CD14-positive monocyte (primary cell): ENCODE data around the gene OR6X1. TPM values are rescaled to one million over a fixed set of nuclear protein-coding genes. Genes with fewer than 3 reads are reported as not detected.

ENCODE experiments used
- DNase-seq, 3 donors: peaks; one replicate each; pipeline ENCODE4 v3.0.0-alpha.2; 2011 to 2022
- H2AFZ ChIP-seq: 2 replicates; pipeline ENCODE4 v1.6.0; 2012; ENCODE audit warnings: mild to moderate bottlenecking, low read depth, low read length, inconsistent platforms; ENCODE audit not compliant: insufficient read depth, poor library complexity, severe bottlenecking
- H3K27ac ChIP-seq, 2 donors: 1 replicate in 1 of 2; 2 replicates in 1 of 2; pipeline ENCODE4 v1.5.1; 2012 to 2013; ENCODE audit warnings: low read length in 2 of 2, control low read depth in 1 of 2, inconsistent platforms in 1 of 2, low read depth in 1 of 2, mild to moderate bottlenecking in 1 of 2
- H3K27me3 ChIP-seq, 2 donors: one replicate each; pipeline versions ENCODE4 v1.6.0 to v1.6.1; 2011 to 2013; ENCODE audit warnings: low read length in 2 of 2; ENCODE audit not compliant: control insufficient read depth in 2 of 2, insufficient read depth in 2 of 2
- H3K36me3 ChIP-seq, 2 donors: replicated peaks in 1 of 2; 1 replicate in 1 of 2; 2 replicates in 1 of 2; pipeline versions ENCODE4 v1.5.1 to v1.6.1; 2012 to 2013; ENCODE audit warnings: low read length in 2 of 2, control low read depth in 1 of 2, inconsistent platforms in 1 of 2, mild to moderate bottlenecking in 1 of 2; ENCODE audit not compliant: insufficient read depth in 2 of 2, control insufficient read depth in 1 of 2
- H3K4me1 ChIP-seq, 2 donors: 1 replicate in 1 of 2; 2 replicates in 1 of 2; pipeline versions ENCODE4 v1.5.1 to v1.6.1; 2012 to 2013; ENCODE audit warnings: low read length in 2 of 2, control low read depth in 1 of 2, inconsistent platforms in 1 of 2, mild to moderate bottlenecking in 1 of 2, moderate library complexity in 1 of 2; ENCODE audit not compliant: insufficient read depth in 2 of 2, control insufficient read depth in 1 of 2
- H3K4me2 ChIP-seq: replicated peaks from 2 replicates; pipeline ENCODE3; 2012; ENCODE audit warnings: low read length, moderate library complexity, mild to moderate bottlenecking; ENCODE audit not compliant: poor library complexity, severe bottlenecking; ENCODE audit errors: extremely low read depth
- H3K4me3 ChIP-seq, 3 experiments: fragments of 200-600 bp in 1 of 3; sonication (generic) in 1 of 3; replicated peaks in 1 of 3; 1 replicate in 2 of 3; 2 replicates in 1 of 3; pipeline ENCODE4 v1.5.1; 2011 to 2013; ENCODE audit warnings: low read length in 3 of 3, mild to moderate bottlenecking in 3 of 3, control low read depth in 2 of 3, low read depth in 2 of 3, inconsistent platforms in 1 of 3, moderate library complexity in 1 of 3
- H3K79me2 ChIP-seq: 2 replicates; pipeline ENCODE4 v1.6.0; 2012; ENCODE audit warnings: mild to moderate bottlenecking, control low read depth, inconsistent platforms, low read length, moderate library complexity; ENCODE audit not compliant: insufficient read depth
- H3K9ac ChIP-seq: 2 replicates; pipeline ENCODE4 v1.6.0; 2017; ENCODE audit warnings: low read length, mild to moderate bottlenecking; ENCODE audit not compliant: insufficient read depth, poor library complexity, severe bottlenecking
- H3K9me3 ChIP-seq, 2 donors: replicated peaks in 1 of 2; 1 replicate in 1 of 2; 2 replicates in 1 of 2; pipeline versions ENCODE4 v1.5.1 to v1.6.1; 2012 to 2013; ENCODE audit warnings: low read length in 2 of 2, control low read depth in 1 of 2; ENCODE audit not compliant: control insufficient read depth in 1 of 2, insufficient read depth in 1 of 2
- H4K20me1 ChIP-seq: 2 replicates; pipeline ENCODE4 v1.6.0; 2012; ENCODE audit warnings: mild to moderate bottlenecking, low read length, control low read depth, moderate library complexity; ENCODE audit not compliant: insufficient read depth
- H3K27ac Mint-ChIP-seq, 7 donors: one replicate each; pipeline ENCODE4 v1.8.0; 2020; ENCODE audit warnings: mild to moderate bottlenecking in 7 of 7, mixed read lengths in 7 of 7, moderate library complexity in 6 of 7, inconsistent platforms in 2 of 7
- H3K27me3 Mint-ChIP-seq, 3 donors: one replicate each; pipeline ENCODE4 v1.8.0; 2021 to 2022; ENCODE audit warnings: low read depth in 3 of 3, mild to moderate bottlenecking in 3 of 3, mixed read lengths in 3 of 3, moderate library complexity in 3 of 3, inconsistent platforms in 1 of 3
- H3K36me3 Mint-ChIP-seq, 2 donors: one replicate each; pipeline ENCODE4 v1.8.0; 2020; ENCODE audit warnings: mixed read lengths in 2 of 2, inconsistent platforms in 1 of 2, mild to moderate bottlenecking in 1 of 2
- H3K4me1 Mint-ChIP-seq: one replicate; pipeline ENCODE4 v1.8.0; 2020; ENCODE audit warnings: mild to moderate bottlenecking, mixed read lengths
- H3K4me3 Mint-ChIP-seq, 2 donors: one replicate each; pipeline ENCODE4 v1.8.0; 2020; ENCODE audit warnings: mild to moderate bottlenecking in 2 of 2, mixed read lengths in 2 of 2, moderate library complexity in 1 of 2
- H3K9me3 Mint-ChIP-seq, 7 donors: one replicate each; pipeline ENCODE4 v1.8.0; 2020 to 2022; ENCODE audit warnings: mixed read lengths in 7 of 7, mild to moderate bottlenecking in 6 of 7, moderate library complexity in 6 of 7, inconsistent platforms in 2 of 7
- WGBS: methylation state at CpG from one replicate; pipeline ENCODE4 v1.1.5; 2013; ENCODE audit warnings: missing lambda C conversion rate; ENCODE audit not compliant: insufficient coverage; 5-methylcytosine and 5-hydroxymethylcytosine counted together
- intact Hi-C, 2 donors: fragments of 100-400 bp; cut with micrococcal nuclease; formaldehyde crosslinking; loops; one replicate each; pipeline versions ENCODE4 v1.15.0 to v1.15.1; 2023
- polyA plus RNA-seq, 3 donors: library from polyadenylated mRNA; depleted of rRNA in 1 of 3; unstranded in 2 of 3; stranded (reverse) in 1 of 3; fragments of 300-500 nt in 2 of 3; fragments of >200 nt in 1 of 3; fragmentation: Illumina TruSeq in 2 of 3; gene quantifications; 1 replicate in 2 of 3; 2 replicates in 1 of 3; pipeline ENCODE4 v1.2.3, GENCODE V29; 2012 to 2021
- TF ChIP-seq, protein P1 (sequence below): fragments of 200-600 bp; IDR thresholded peaks from one replicate; pipeline ENCODE4 v1.8.0; 2022; ENCODE audit warnings: antibody characterized with exemption, mild to moderate bottlenecking

The OR6X1 gene
- polyA plus RNA-seq, 3 donors = not detected

DNA sequence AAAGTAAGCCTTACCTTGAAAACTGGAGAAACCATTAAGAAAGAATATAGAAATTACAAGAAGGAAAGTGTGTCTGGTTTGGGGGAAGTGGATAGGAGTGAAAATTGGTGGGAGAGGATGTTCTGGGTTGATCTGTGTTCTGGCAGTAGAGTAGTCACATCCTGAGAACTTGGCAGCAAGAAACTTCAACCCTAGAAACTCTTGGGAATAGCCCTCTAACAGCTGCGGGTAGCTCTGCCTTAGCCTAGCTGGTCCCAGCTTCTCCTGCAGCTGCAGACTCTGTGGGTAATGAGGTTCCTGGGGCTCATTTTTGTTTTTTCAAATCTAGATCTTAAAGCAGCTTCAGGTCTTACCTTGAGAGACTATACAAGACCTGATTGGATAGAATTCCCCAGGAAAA, 24.2 kb upstream of the OR6X1 start:
- Histone ChIP-seq H3K9me3 (no peaks in the 10 kb centered on the region), H3K9ac (no peak overlapping the region), H3K4me1 (no peaks in the 10 kb centered on the region), H3K36me3 (no peaks in the 10 kb centered on the region), H3K27ac (no peak overlapping the region), H2AFZ (no peak overlapping the region), H3K4me2 (no peak overlapping the region), H4K20me1 (no peaks in the 10 kb centered on the region), H3K4me3 (no peak overlapping the region), H3K79me2 (no peaks in the 10 kb centered on the region), H3K27me3 (no peaks in the 10 kb centered on the region)
- no peak overlapping the region for H3K27ac Mint-ChIP-seq
- H3K27me3 Mint-ChIP-seq = peaks cover 0 to 6% (median 0%) of the 10 kb centered on the region in 3 donors
- H3K36me3 Mint-ChIP-seq = no peaks in the 10 kb centered on the region
- peaks cover 0 to 7% (median 0%) of the 10 kb centered on the region in 7 donors for H3K9me3 Mint-ChIP-seq
- no peak for DNase-seq
- H3K4me1 Mint-ChIP-seq = no peaks in the 10 kb centered on the region
- no peak overlapping the region for H3K4me3 Mint-ChIP-seq
- TF ChIP-seq, protein P1, sequence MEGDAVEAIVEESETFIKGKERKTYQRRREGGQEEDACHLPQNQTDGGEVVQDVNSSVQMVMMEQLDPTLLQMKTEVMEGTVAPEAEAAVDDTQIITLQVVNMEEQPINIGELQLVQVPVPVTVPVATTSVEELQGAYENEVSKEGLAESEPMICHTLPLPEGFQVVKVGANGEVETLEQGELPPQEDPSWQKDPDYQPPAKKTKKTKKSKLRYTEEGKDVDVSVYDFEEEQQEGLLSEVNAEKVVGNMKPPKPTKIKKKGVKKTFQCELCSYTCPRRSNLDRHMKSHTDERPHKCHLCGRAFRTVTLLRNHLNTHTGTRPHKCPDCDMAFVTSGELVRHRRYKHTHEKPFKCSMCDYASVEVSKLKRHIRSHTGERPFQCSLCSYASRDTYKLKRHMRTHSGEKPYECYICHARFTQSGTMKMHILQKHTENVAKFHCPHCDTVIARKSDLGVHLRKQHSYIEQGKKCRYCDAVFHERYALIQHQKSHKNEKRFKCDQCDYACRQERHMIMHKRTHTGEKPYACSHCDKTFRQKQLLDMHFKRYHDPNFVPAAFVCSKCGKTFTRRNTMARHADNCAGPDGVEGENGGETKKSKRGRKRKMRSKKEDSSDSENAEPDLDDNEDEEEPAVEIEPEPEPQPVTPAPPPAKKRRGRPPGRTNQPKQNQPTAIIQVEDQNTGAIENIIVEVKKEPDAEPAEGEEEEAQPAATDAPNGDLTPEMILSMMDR = no peak
- intact Hi-C loops = no loop called here
- WGBS = no CpG with 5 or more reads among the region's 1 CpG

DNA sequence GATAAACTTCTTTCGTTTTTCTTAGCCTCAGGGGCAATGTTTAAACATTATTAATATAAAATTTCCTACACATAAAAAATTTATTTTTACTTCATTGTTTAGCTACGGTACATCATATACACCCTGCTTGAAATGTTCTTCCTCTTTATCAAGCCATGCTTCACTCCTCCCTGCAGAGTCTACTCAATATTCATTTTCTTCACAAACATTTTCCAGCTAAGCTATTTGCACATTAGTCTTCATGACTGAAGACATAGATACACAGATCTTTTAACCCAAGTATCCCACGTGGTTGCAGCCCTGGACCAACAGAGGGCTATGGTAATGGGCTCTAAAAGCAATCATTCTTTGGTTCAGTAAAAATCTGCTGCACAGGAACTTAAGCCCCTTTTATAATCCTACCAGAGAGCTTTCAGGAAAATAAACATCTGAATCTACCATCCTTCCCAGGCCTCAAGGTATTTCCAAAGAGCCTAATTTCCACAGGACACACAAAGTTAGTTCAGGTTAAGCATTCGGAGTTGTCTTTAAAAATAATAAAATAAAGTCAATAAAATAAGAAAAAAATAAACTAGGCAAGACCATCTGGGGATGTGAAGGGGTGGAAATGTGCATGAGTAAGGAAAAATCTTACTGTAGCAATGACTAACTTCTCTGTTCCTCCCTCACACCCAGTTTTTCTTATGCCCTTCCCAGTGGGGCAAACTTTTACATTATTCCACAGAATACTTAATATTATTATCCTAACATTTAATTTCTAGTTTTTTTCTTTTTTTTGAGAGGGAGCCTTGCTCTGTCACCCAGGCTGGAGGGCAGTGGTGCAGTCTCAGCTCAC, 21.6 kb upstream of the OR6X1 start:
- peaks cover 0 to 7% (median 4%) of the 10 kb centered on the region in 7 donors for H3K9me3 Mint-ChIP-seq
- Histone ChIP-seq H3K4me1 (no peaks in the 10 kb centered on the region), H3K27ac (no peak overlapping the region), H3K36me3 (no peaks in the 10 kb centered on the region), H3K79me2 (no peaks in the 10 kb centered on the region), H2AFZ (no peak overlapping the region), H3K27me3 (no peaks in the 10 kb centered on the region), H3K9ac (no peak overlapping the region), H3K4me2 (no peak overlapping the region), H3K9me3 (no peaks in the 10 kb centered on the region), H3K4me3 (no peak overlapping the region), H4K20me1 (no peaks in the 10 kb centered on the region)
- H3K27me3 Mint-ChIP-seq = peaks cover 0 to 6% (median 0%) of the 10 kb centered on the region in 3 donors
- DNase-seq = no peak
- H3K4me1 Mint-ChIP-seq = no peaks in the 10 kb centered on the region
- intact Hi-C loops = no loop called here
- WGBS = 66% methylated on average over 2 of the region's 4 CpGs
- H3K27ac Mint-ChIP-seq = no peak overlapping the region
- TF ChIP-seq, protein P1 = no peak
- H3K36me3 Mint-ChIP-seq = no peaks in the 10 kb centered on the region
- H3K4me3 Mint-ChIP-seq = no peak overlapping the region
